Measurements from ENCODE around the gene ADPRS. TPM values are rescaled to one million over a fixed set of nuclear protein-coding genes. Genes with fewer than 3 reads are reported as not detected.

The ADPRS gene
- total RNA-seq, 1 experiment from 2014 or later: 27.8 TPM

GRCh38 chr1:36097693-36098585 is 9.2 kb downstream of the ADPRS start:
- no CpG with 5 or more reads among the region's 33 CpGs for WGBS (ENCODE audit: extremely low coverage, insufficient read length, low lambda C conversion rate)
- no peak overlapping the region for H2BK120ac ChIP-seq (ENCODE audit: low read depth, low read length, poor library complexity, severe bottlenecking)
- no peak overlapping the region for H4K5ac ChIP-seq (ENCODE audit: insufficient read length, low read depth, low read length)
- no peak overlapping the region for H2AK5ac ChIP-seq (ENCODE audit: insufficient read length, low read length)
- H2AFZ ChIP-seq (ENCODE audit: low read length): no peak overlapping the region
- H3K27ac ChIP-seq (ENCODE audit: insufficient read length, low read depth, low read length): no peak overlapping the region
- no peak overlapping the region for H3K4ac ChIP-seq (ENCODE audit: low read depth, low read length)
- no peak for TF ChIP-seq CTCF (conservative IDR thresholded peaks at IDR 0.05)
- H3K27me3 ChIP-seq (ENCODE audit: insufficient read depth, low read length): no peaks in the 10 kb centered on the region
- H4K8ac ChIP-seq (replicated peaks; ENCODE audit: insufficient read length, low read depth, low read length): no peak overlapping the region
- H3K9me3 ChIP-seq (ENCODE audit: control insufficient read depth, low read depth, low read length): no peaks in the 10 kb centered on the region
- no peak overlapping the region for H2BK15ac ChIP-seq (ENCODE audit: low read depth, low read length)
- no peaks in the 10 kb centered on the region for H3K27me3 Mint-ChIP-seq (ENCODE audit: low read depth)
- H3K4me2 ChIP-seq (ENCODE audit: insufficient read depth, insufficient read length, low read length): no peak overlapping the region
- no peak overlapping the region for H3K4me3 Mint-ChIP-seq
- H3K79me1 ChIP-seq (ENCODE audit: insufficient read depth, low read depth, low read length, poor library complexity, severe bottlenecking): no peaks in the 10 kb centered on the region
- peaks cover 6 to 24% (median 17%) of the 10 kb centered on the region in 3 experiments; a peak in 5 of 7 replicates for H3K36me3 Mint-ChIP-seq (ENCODE audit: insufficient read depth in 1 of 3, low read depth in 3 of 3)
- H4K20me1 ChIP-seq (ENCODE audit: control insufficient read depth, insufficient read depth, insufficient read length): no peaks in the 10 kb centered on the region
- no peak overlapping the region for H4K91ac ChIP-seq (ENCODE audit: insufficient read length, low read depth, low read length)
- no peak overlapping the region for H3K14ac ChIP-seq (ENCODE audit: insufficient read depth, low read length)
- H3K4me1 Mint-ChIP-seq: peaks cover 16 to 19% of the 10 kb centered on the region in 2 experiments
- H3K27ac Mint-ChIP-seq: peak overlapping the region in 2 of 3 experiments; percentile 70 to 85; a peak in 2 of 7 replicates
- H3K56ac ChIP-seq (ENCODE audit: insufficient read length, low read depth, low read length): no peak overlapping the region
- H3K79me2 ChIP-seq (ENCODE audit: insufficient read depth, low read length): no peaks in the 10 kb centered on the region
- no peaks in the 10 kb centered on the region for H3K23me2 ChIP-seq (ENCODE audit: insufficient read length, low read depth, low read length, poor library complexity, severe bottlenecking)
- H3K23ac ChIP-seq (ENCODE audit: insufficient read length, low read depth, low read length): no peak overlapping the region
- H2BK12ac ChIP-seq (ENCODE audit: insufficient read length, low read depth, low read length): no peak overlapping the region
- no peak overlapping the region for H2BK20ac ChIP-seq (ENCODE audit: low read depth, low read length, poor library complexity, severe bottlenecking)
- H3K9me3 Mint-ChIP-seq: no peaks in the 10 kb centered on the region
- H3K9ac ChIP-seq (ENCODE audit: extremely low read depth, insufficient read length, low read length): no peak overlapping the region
- no peak for DNase-seq
- no peaks in the 10 kb centered on the region for H3K4me1 ChIP-seq (ENCODE audit: insufficient read depth, low read length)
- no peak overlapping the region for H2BK5ac ChIP-seq (ENCODE audit: insufficient read length, low read length)
- no peak overlapping the region for H3K18ac ChIP-seq (ENCODE audit: insufficient read length, low read depth, low read length)
- no peak overlapping the region for H3T11ph ChIP-seq (ENCODE audit: low read length)
